Nephron (organoid): ENCODE data around the gene NCKIPSD.

Experiments
- H3K27ac Mint-ChIP-seq, 3 experiments: 2 replicates each; pipeline ENCODE4 v1.8.0; 2020; ENCODE audit warnings: mixed read lengths in 3 of 3, mild to moderate bottlenecking in 2 of 3, moderate library complexity in 1 of 3
- H3K27me3 Mint-ChIP-seq: 2 replicates; pipeline ENCODE4 v1.8.0; 2021; ENCODE audit warnings: low read depth, mild to moderate bottlenecking, moderate library complexity, mixed read lengths
- H3K36me3 Mint-ChIP-seq: 2 replicates; pipeline ENCODE4 v1.8.0; 2020; ENCODE audit warnings: low read depth, mixed read lengths
- H3K4me1 Mint-ChIP-seq: 2 replicates; pipeline ENCODE4 v1.8.0; 2020; ENCODE audit warnings: mixed read lengths
- H3K4me3 Mint-ChIP-seq, 3 experiments: 2 replicates each; pipeline ENCODE4 v1.8.0; 2020; ENCODE audit warnings: mild to moderate bottlenecking in 3 of 3, mixed read lengths in 3 of 3, moderate library complexity in 2 of 3
- H3K9me3 Mint-ChIP-seq: 2 replicates; pipeline ENCODE4 v1.8.0; 2020; ENCODE audit warnings: mixed read lengths
- CTCF ChIP-seq, 3 experiments: fragments of 200-600 bp; sonication (generic); IDR thresholded peaks; one replicate each; pipeline ENCODE4 v1.5.0; 2021; ENCODE audit warnings: antibody characterized with exemption in 3 of 3; ENCODE audit not compliant: unreplicated experiment in 3 of 3

NCKIPSD gene

GRCh38 chr3:48690846-48691458, 5.2 kb upstream of the NCKIPSD start:
- Mint-ChIP-seq H3K36me3 (peaks cover 63% of the 10 kb centered on the region), H3K4me1 (peaks cover 35% of the 10 kb centered on the region), H3K4me3 (no peak overlapping the region), H3K9me3 (no peaks in the 10 kb centered on the region), H3K27me3 (no peaks in the 10 kb centered on the region), H3K27ac (no peak overlapping the region)
- TF ChIP-seq CTCF (IDR thresholded peaks at IDR 0.05; ENCODE audit: unreplicated experiment in 3 of 3) = no peak

- no peak for TF ChIP-seq CTCF (IDR thresholded peaks at IDR 0.05; ENCODE audit: unreplicated experiment in 3 of 3)
- H3K4me3 Mint-ChIP-seq = no peak overlapping the region
- H3K4me1 Mint-ChIP-seq = peaks cover 34% of the 10 kb centered on the region
- H3K27me3 Mint-ChIP-seq = no peaks in the 10 kb centered on the region
- H3K36me3 Mint-ChIP-seq = peaks cover 51% of the 10 kb centered on the region
- H3K9me3 Mint-ChIP-seq = no peaks in the 10 kb centered on the region
- no peak overlapping the region for H3K27ac Mint-ChIP-seq
Measured at GRCh38 chr3:48689384-48689783, 3.7 kb upstream of the NCKIPSD start.

- Mint-ChIP-seq H3K27me3 (no peaks in the 10 kb centered on the region), H3K4me1 (peaks cover 39% of the 10 kb centered on the region), H3K27ac (no peak overlapping the region), H3K4me3 (no peak overlapping the region), H3K9me3 (no peaks in the 10 kb centered on the region), H3K36me3 (peaks cover 45% of the 10 kb centered on the region)
- TF ChIP-seq CTCF (IDR thresholded peaks at IDR 0.05; ENCODE audit: unreplicated experiment in 3 of 3) = no peak
Measured at GRCh38 chr3:48688737-48689075, 3.0 kb upstream of the NCKIPSD start.

- peaks cover 40% of the 10 kb centered on the region for H3K36me3 Mint-ChIP-seq
- H3K9me3 Mint-ChIP-seq = no peaks in the 10 kb centered on the region
Measured at GRCh38 chr3:48688032-48688736, 2.5 kb upstream of the NCKIPSD start.

GRCh38 chr3:48687220-48687678, 1.5 kb upstream of the NCKIPSD start:
- peak overlapping the region in 2 of 3 experiments; percentile 58 to 91 for H3K4me3 Mint-ChIP-seq
- H3K27ac Mint-ChIP-seq = no peak overlapping the region
- no peak for TF ChIP-seq CTCF (IDR thresholded peaks at IDR 0.05; ENCODE audit: unreplicated experiment in 3 of 3)
- peaks cover 39% of the 10 kb centered on the region for H3K4me1 Mint-ChIP-seq
- no peaks in the 10 kb centered on the region for H3K27me3 Mint-ChIP-seq
- H3K36me3 Mint-ChIP-seq = peaks cover 31% of the 10 kb centered on the region
- H3K9me3 Mint-ChIP-seq = no peaks in the 10 kb centered on the region

More at GRCh38 chr3:48688032-48688736, 2.5 kb upstream of the NCKIPSD start:
- H3K27ac Mint-ChIP-seq = peak overlapping the region in 1 of 3 experiments; percentile 25
- H3K4me3 Mint-ChIP-seq = peak overlapping the region in 1 of 3 experiments; percentile 48
- no peak for TF ChIP-seq CTCF (IDR thresholded peaks at IDR 0.05; ENCODE audit: unreplicated experiment in 3 of 3)
- H3K27me3 Mint-ChIP-seq = no peaks in the 10 kb centered on the region
- H3K4me1 Mint-ChIP-seq = peaks cover 41% of the 10 kb centered on the region
